H1 (cell line): ENCODE results near the gene FLRT2. TPM values are rescaled to one million over a fixed set of nuclear protein-coding genes. Genes with fewer than 3 reads are reported as not detected.

ENCODE experiments used
- ASH2L ChIP-seq: fragments of 200-600, 300-600 bp; sonication (generic); IDR thresholded peaks from one replicate; pipeline ENCODE4 v1.7.1; 2017; ENCODE audit warnings: low read length
- ATF3 ChIP-seq: IDR thresholded peaks from 2 replicates; pipeline ENCODE4 v1.6.1; 2011; ENCODE audit warnings: low read depth, mild to moderate bottlenecking, low read length; ENCODE audit not compliant: insufficient read depth
- CHD7 ChIP-seq: fragments of 300-600 bp; sonication (generic); IDR thresholded peaks from 2 replicates; pipeline ENCODE4 v1.7.1; 2012; ENCODE audit warnings: low read length, moderate library complexity, mild to moderate bottlenecking, inconsistent platforms; ENCODE audit not compliant: insufficient replicate concordance
- HDAC6 ChIP-seq: IDR thresholded peaks from one replicate; pipeline ENCODE4 v1.7.1; 2012; ENCODE audit warnings: low read depth, mild to moderate bottlenecking, inconsistent platforms, low read length, moderate library complexity
- JUN ChIP-seq: IDR thresholded peaks from 2 replicates; pipeline ENCODE4 v1.6.1; 2011; ENCODE audit warnings: low read depth, mild to moderate bottlenecking, improper control_type of control experiment, low read length
- PHF8 ChIP-seq: fragments of 200-600 bp; sonication (generic); conservative IDR thresholded peaks from 2 replicates; pipeline ENCODE4 v1.7.1; 2012; ENCODE audit warnings: low read depth, mild to moderate bottlenecking, inconsistent platforms, low read length, moderate library complexity
- RBBP5 ChIP-seq: IDR thresholded peaks from 2 replicates; pipeline ENCODE4 v1.7.1; 2012; ENCODE audit warnings: low read depth, mild to moderate bottlenecking, inconsistent platforms, low read length, moderate library complexity, borderline replicate concordance
- USF2 ChIP-seq: IDR thresholded peaks from 2 replicates; pipeline ENCODE4 v1.6.1; 2011; ENCODE audit warnings: low read length, improper control_type of control experiment
- ZNF274 ChIP-seq: IDR thresholded peaks from 2 replicates; pipeline ENCODE4 v1.7.0; 2012; ENCODE audit warnings: low read length, borderline replicate concordance; ENCODE audit errors: extremely low read depth
- polyA plus RNA-seq, 7 experiments: library from polyadenylated mRNA; depleted of rRNA in 3 of 7; stranded (reverse) in 5 of 7; unstranded in 2 of 7; fragments of >200 nt in 5 of 7; fragments of 200-250 nt in 2 of 7; gene quantifications; 1 replicate in 5 of 7; 2 replicates in 1 of 7; 4 replicates in 1 of 7; pipeline versions ENCODE4 v1.2.1 to v1.2.3, GENCODE V29; 2011 to 2013; ENCODE audit warnings: missing spikeins in 2 of 7, mixed read lengths in 2 of 7
- total RNA-seq: library from RNA; stranded (reverse); fragmentation: NEBNext Ultra II Directional; extraction: Animal tissue kit (Norgen Biotek cat#: 25700); gene quantifications from 2 replicates; pipeline ENCODE4 v1.2.1, GENCODE V29; 2021

FLRT2 gene
- total and polyA plus RNA-seq, 2 of the 8 experiments (the other 6 are each of a cell fraction or from before 2014, with no cell fraction given) = 2.4 to 6.9 TPM

- TF ChIP-seq CHD7 = no peak
- TF ChIP-seq USF2 = no peak
- TF ChIP-seq ASH2L = no peak
- TF ChIP-seq ATF3 = no peak
- no peak for TF ChIP-seq PHF8
- no peak for TF ChIP-seq HDAC6
- no peak for TF ChIP-seq JUN
- TF ChIP-seq ZNF274 = no peak
- no peak for TF ChIP-seq RBBP5
Measured at GRCh38 chr14:85617791-85618190, 87.8 kb downstream of the FLRT2 start (continued).
